NOMO-1 treated with dmso at 0.1 percent for 144 hours (cell line): ENCODE data around the gene LTB.

Experiments
- DNase-seq: peaks from one replicate; lab custom pipeline; 2025; ENCODE audit not compliant: unreplicated experiment; lab: John Stamatoyannopoulos, UW

Gene LTB

DNA sequence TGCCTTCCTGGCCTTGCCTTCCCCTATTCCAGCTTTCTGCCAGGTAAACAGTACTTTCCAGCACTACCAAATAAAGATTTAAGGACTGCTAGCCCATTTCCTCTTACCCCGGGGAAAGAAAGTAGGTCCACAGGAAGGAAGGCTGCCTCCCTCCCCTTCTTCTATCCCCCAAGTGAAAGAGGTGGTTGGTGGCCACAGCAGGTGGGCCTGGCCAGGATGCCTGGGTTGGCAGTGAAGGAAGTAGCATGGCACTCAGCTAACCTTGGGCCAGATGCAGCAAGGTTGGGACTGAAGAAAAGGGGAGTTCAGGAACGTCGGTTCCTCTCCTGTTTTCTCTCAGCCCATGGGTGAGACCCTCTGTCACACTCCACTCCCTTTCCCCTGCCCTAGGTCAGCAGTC is 25.9 kb downstream of the LTB start:
- DNase-seq, result no peak

DNA sequence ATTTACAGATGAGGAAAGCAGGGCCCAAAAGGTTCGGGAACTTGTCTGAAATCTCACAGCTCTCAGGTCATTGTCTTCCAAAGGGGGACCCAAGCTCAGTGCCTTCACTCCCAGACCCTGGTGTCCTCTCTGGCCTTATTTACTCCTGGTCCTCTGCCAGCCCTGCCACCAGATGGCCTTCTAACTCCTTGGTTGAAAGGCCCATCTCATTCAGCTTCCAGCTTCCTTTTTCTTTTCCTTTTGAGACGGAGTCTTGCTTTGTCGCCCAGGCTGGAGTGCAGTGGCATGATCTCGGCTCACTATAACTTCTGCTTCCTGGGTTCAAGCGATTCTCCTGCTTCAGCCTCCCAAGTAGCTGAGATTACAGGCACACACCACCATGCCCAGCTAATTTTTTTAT is 30.9 kb downstream of the LTB start:
- peak; percentile 81 for DNase-seq

DNA sequence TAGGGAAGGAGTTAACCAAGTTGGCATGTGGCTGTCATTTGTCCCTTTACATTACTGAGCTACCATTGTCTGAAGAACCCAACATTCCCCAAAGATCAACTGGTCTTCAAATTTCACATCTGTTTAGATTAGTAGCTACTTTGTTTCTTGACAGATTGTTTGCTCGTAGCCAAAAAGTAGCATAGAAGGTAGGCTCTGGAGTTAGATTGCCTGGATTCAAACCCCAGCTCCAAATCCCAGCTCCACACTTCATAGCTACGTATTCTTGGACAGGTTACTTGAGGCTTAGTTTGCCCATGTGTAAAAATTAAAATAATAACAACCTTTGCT is 33.7 kb downstream of the LTB start:
- no peak for DNase-seq

DNA sequence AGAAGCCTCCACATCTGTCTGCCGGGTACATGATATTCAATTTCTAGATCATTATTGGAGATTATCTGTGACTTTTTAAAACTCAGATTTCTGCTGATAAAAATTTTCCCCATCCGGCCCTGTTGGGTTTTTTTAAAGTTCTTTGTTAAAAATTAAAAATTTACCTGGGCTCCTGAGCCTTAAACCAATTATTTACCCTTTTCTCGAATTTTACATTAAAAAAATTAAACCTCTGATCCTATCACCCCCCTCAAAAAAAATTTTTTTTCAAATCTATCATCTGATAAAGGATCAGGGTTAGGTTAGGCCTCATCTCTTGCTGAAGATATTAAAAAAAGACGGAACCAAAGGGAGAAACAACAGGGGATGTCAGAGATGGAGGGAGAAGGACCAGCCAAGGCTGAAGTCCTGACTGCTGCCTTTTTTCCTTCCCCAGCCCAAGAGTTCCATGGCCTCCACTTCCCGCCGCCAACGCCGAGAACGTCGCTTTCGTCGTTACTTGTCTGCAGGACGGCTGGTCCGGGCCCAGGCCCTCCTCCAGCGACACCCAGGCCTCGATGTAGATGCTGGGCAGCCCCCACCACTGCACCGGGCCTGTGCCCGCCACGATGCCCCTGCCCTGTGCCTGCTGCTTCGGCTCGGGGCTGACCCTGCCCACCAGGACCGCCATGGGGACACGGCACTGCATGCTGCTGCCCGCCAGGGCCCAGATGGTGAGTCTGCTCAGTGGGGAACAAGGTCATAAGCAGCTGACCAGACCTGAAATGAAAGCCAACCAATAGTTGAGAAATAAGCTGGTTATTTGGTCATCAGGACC is 34.3 kb downstream of the LTB start:
- DNase-seq, result no peak

DNA sequence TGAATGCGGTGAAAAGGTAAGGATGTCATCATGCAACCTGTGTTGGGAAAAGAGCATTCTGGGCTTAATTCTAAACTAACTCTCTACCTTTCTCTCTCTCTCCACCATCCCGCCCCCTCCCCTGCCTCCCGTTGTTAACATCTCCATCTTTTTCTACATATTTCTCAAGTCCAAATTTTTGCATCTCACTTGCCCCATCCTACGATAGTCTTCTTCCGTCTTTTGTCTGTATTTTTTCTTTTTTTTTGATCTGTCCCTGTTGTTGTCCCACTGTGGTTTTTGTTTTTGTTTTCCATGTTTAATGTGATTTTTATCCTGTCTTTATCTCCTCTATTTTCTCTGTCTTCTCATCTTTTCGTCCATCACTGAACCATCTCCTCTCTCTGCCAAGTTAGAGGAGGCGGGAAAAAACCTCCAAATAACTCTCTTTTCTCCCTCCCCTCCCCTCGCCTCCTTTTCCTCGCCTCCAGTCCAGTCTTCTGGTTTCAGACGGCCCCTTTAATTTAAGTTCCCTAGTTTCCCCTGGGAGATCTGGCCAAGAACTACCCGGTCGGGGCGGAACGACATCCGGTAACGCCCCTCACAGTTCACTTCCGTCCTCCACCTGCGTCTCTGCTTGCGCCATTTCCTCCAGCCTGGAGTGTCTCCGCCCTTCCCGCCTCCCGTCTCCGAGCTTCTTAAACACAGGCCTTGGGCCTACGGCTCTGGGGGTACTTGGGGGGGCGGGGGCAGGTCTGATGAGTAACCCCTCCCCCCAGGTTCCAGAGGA is 35.1 kb downstream of the LTB start, which contains the start of gene NFKBIL1:
TSS of gene NFKBIL1 (plus strand) at position 651 of the 769 bp plus-strand sequence. CDS start at position 738, 87 bp downstream.
- peak; percentile 98 for DNase-seq

DNA sequence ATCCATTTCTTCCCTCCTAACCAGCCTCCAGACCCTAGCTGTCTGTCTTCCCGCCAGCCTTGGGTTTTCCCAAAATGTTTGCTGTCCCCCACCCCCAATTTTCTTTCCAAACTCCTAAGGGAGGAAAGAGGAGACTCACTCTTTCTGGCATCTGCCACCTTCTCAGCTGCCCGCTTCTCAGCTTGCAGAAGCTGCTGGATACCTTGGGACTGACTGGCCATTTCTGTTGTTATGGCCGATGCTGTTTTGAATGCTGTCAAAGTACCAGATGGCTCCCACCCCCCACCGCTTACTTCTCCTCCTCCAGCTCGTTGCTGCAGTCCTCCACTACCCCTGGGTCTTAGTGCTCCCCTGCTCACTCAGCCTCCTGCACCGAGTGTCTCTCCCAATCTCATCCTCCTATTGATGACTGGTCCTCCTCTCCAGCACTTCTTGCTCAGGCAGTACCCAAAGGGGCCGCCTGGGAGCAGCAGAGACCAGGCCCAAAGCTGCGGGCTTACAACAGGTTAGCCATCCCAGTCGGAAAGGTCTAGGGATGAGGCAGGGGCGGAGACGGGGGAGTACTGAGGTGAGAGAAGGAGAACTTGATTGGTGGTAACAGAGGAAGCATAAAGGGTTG is 35.8 kb downstream of the LTB start, which contains the start of gene ATP6V1G2:
TSS of gene ATP6V1G2 (minus strand) at position 270 of the 619 bp plus-strand sequence. CDS start at position 221, 49 bp downstream.
- DNase-seq, result peak; percentile 71

GRCh38 chr6:31545291-31545690 is 36.9 kb downstream of the LTB start:
- no peak for DNase-seq

GRCh38 chr6:31544676-31545075 is 37.5 kb downstream of the LTB start:
- DNase-seq, result no peak

GRCh38 chr6:31543639-31544038 is 38.6 kb downstream of the LTB start:
- no peak for DNase-seq

DNA sequence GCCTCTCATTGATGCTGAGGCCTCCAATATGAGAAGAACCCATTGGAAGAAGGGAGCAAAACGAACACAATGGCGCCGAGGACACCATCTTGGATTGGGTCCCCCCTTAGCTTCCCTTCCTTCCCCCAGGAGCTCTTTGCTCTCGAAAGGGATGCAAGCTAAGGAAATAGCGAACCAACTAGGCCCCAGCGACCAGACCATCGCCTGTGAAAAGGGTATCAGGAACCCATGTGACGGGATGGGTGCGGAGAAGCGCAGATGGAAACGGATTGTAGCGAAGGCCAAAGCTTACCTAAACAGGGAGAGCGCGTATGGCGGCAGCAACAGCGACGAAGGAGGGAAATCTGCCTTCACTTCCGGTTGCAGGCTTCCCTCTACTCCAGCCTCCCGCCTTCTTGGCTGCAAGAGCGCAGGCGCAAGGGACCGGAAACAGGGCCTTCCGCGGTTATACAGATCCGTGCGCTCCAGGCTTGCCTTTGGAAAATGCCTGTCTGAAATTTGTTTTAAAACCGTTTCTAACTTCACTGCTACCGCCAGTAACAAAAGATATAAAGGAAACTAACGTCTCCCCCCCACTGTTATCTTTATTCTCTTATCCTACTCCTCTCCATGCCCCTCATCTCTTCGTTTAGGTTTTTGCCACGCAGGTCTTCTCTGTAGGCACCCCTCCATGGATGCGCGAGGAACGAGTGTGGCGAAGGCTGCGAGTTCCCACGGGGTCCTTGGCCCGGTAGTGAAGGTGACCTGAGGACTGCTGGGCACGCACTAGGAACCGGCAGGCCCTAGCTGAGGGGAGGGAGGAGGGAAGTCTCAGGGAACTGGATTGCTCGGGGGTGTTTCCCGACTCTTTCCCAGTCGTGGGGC is 40.3 kb downstream of the LTB start, which contains the start of gene DDX39B:
TSS of gene DDX39B (minus strand) at position 346 of the 864 bp plus-strand sequence. CDS start 1,471 bp downstream, outside the sequence.
- peak; percentile 92 for DNase-seq

DNA sequence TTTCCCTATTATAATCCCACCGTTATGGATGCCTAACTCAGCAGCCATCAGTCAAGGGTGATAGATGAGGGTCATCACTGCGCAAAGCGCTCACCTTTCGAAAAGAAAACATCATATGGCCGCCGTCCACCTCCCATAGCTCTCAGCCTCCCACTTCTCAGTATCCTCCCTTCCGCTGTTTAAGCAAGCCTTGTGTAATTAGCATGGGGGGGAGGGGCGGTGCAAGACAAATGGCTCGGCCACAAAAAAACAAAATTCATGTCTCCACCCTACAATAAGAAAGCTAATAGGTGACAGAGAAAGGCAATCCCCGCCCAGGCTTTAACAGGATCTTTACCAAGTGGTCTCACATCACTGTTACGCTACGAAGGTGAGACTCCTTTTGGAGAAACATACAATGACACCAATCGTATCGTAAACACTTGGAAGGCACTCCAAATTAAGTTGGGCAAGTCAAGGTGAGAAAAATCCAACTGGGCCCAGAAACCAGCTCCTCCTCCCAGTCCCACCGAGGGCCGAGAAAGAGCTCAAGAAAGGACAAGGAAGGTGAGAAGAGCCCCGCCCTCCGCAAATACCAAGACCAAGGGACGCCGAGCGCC is 41.1 kb downstream of the LTB start:
- DNase-seq, result peak; percentile 69

DNA sequence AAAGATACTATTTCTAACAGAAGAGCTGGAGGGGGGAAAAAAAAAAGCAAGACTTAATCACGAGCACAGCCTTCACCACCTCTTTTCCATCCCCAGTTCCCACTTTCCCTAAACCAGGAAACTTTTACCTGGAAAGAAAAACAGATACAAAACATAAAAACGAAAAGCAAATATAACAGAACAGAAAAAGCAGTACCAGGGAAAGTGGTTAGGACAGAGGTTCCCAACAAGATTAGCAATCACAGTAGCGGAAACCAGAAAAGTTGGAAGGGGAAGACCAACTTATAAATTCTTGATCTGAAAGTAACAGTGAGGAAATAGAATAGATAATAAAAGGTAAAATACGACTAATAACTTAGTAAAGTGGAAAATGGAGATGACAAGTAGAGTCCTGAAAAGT is 41.6 kb downstream of the LTB start:
- DNase-seq, result no peak

GRCh38 chr6:31538805-31539400 is 43.3 kb downstream of the LTB start:
- DNase-seq, result no peak

GRCh38 chr6:31535538-31536324 is 46.5 kb downstream of the LTB start:
- DNase-seq, result no peak

DNA sequence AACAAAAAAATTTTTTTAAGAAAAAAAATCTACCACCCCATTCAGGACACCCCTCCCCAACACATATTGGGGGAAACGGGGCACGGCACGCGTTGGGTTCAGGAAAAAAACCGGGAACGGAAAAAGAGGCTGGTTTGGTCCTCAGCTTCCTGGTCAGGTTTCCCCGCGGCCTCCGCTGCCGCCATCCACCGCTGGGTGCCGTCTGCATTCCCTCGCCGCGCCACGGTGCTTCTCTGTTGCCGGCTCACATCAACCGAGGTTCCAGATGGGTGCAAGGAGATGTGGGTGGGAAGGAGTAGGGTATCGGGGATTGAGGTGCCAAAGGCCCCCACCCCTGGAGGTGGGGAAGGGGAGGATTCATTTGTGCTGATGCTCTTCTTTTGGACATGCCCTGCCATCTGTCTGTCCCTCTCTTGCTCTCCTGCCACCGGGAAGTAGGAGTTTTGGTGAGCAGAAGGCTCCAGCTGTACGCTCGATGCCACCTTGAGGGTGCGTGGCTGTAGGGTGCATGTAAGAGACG is 47.6 kb downstream of the LTB start:
- DNase-seq, result no peak

GRCh38 chr6:31534011-31534410 is 48.2 kb downstream of the LTB start:
- no peak for DNase-seq

DNA sequence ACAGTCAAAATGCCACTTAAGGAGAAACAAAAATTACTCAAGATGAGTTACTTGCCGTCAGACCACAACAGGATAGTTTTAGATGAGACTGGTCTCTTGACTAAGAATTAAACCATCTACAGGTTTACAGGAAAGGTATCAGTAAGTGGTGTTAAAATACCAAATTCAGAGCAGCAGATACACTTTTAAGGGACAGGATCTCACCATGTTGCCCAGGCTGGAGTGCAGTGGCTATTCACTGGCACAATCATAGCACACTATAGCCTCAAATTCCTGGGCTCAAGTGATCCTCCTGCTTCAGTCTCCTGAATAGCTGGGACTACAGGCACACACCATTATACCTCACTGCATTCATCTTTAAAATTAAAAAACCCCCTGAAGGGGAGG is 48.8 kb downstream of the LTB start:
- no peak for DNase-seq

DNA sequence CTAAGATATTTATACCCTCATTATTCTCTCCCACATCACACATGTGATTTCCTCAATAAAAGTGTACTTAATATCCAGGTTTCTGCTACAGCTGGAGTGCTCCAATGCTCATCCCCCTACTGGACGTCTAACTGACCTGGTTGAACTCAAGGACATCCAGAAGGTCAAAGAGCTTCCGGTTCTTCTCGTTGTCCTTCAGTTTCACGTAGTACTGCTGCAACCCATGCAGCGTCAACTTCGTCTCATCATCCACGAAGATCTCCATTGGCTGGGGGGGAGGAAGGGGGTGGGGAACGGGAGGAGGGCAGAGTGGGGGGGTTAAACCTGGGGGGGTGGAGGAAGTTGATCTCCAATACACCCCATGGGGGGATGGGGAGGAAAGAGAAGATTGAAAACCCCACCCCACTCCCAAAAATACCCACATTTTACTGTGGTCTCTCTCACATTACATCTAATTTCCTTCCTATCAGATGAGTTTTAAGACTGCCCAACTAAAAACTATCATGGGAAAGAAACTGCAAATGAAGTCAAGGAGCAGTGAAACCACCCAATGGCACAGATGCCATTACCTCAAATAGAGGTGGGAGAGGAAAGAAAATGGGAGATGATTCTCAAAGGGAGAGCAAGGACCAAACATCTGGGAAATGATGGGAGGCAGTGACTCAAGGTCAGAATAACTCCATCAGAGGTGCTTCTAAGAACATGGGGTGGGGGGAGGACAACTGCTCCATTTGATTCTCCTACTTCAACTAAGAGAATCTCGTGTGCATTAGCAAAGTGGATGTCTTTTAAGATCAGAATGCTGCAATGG is 49.4 kb downstream of the LTB start:
- no peak for DNase-seq
